CD8-positive, alpha-beta memory T cell (primary cell): ENCODE data around the gene ZNF792. TPM values are rescaled to one million over a fixed set of nuclear protein-coding genes. Genes with fewer than 3 reads are reported as not detected.
"Not testable (repeated sequence)": the region's sequence is repeated elsewhere in the genome, so short reads cannot be mapped to it uniquely, and the experiment has no call there.

Experiments used
- CTCF ChIA-PET: fragments of 350-600 bp; sonication (Branson Sonifier 250); formaldehyde crosslinking; loops from one replicate; lab custom pipeline; 2021; ENCODE audit warnings: antibody characterized with exemption; lab: Charles Lee
- POLR2A ChIA-PET: fragments of 350-600 bp; sonication (Branson Sonifier 250); formaldehyde crosslinking; loops from one replicate; lab custom pipeline; 2021; ENCODE audit warnings: antibody characterized with exemption; lab: Charles Lee
- DNase-seq, 5 donors: peaks; one replicate each; pipeline versions ENCODE4 v3.0.0 to v3.0.0-alpha.2; 2020 to 2022; ENCODE audit warnings: mixed read lengths in 1 of 5
- H3K27ac ChIP-seq: one replicate; pipeline ENCODE4 v1.7.0; 2013; ENCODE audit warnings: low read depth, mild to moderate bottlenecking, low read length, moderate library complexity
- H3K27me3 ChIP-seq: 2 replicates; pipeline ENCODE4 v1.7.0; 2013; ENCODE audit warnings: low read length, mild to moderate bottlenecking; ENCODE audit not compliant: insufficient read depth, poor library complexity, severe bottlenecking
- H3K36me3 ChIP-seq: 2 replicates; pipeline ENCODE4 v1.7.0; 2013; ENCODE audit warnings: mild to moderate bottlenecking, low read length, moderate library complexity; ENCODE audit not compliant: insufficient read depth
- H3K4me1 ChIP-seq: 2 replicates; pipeline ENCODE4 v1.7.0; 2013; ENCODE audit warnings: mild to moderate bottlenecking, low read length, moderate library complexity; ENCODE audit not compliant: insufficient read depth
- H3K4me3 ChIP-seq: 2 replicates; pipeline ENCODE4 v1.7.0; 2013; ENCODE audit warnings: mild to moderate bottlenecking, low read length
- H3K9me3 ChIP-seq: 2 replicates; pipeline ENCODE4 v1.7.0; 2013; ENCODE audit warnings: mild to moderate bottlenecking, low read length
- H3K27ac Mint-ChIP-seq, 8 donors: one replicate each; pipeline ENCODE4 v1.8.0; 2020 to 2021; ENCODE audit warnings: mixed read lengths in 8 of 8, mild to moderate bottlenecking in 6 of 8, inconsistent platforms in 3 of 8, moderate library complexity in 3 of 8
- H3K27me3 Mint-ChIP-seq, 2 donors: one replicate each; pipeline ENCODE4 v1.8.0; 2020 to 2021; ENCODE audit warnings: mixed read lengths in 2 of 2, mild to moderate bottlenecking in 1 of 2, moderate library complexity in 1 of 2
- H3K36me3 Mint-ChIP-seq, 3 donors: one replicate each; pipeline ENCODE4 v1.8.0; 2020 to 2021; ENCODE audit warnings: mixed read lengths in 3 of 3, inconsistent platforms in 1 of 3, mild to moderate bottlenecking in 1 of 3
- H3K4me1 Mint-ChIP-seq, 3 donors: one replicate each; pipeline ENCODE4 v1.8.0; 2020 to 2021; ENCODE audit warnings: mixed read lengths in 3 of 3, inconsistent platforms in 1 of 3, mild to moderate bottlenecking in 1 of 3
- H3K4me3 Mint-ChIP-seq, 7 donors: one replicate each; pipeline ENCODE4 v1.8.0; 2020 to 2021; ENCODE audit warnings: mixed read lengths in 7 of 7, mild to moderate bottlenecking in 6 of 7, moderate library complexity in 4 of 7, inconsistent platforms in 2 of 7
- H3K9me3 Mint-ChIP-seq, 5 donors: one replicate each; pipeline ENCODE4 v1.8.0; 2020 to 2022; ENCODE audit warnings: mixed read lengths in 5 of 5, mild to moderate bottlenecking in 3 of 5, moderate library complexity in 2 of 5, inconsistent platforms in 1 of 5
- polyA plus RNA-seq: library from polyadenylated mRNA; unstranded; fragments of 300-500 nt; fragmentation: Illumina TruSeq; gene quantifications from one replicate; pipeline ENCODE4 v1.2.3, GENCODE V29; 2021
- total RNA-seq, 2 experiments: library from RNA; stranded (reverse); gene quantifications; one replicate each; pipeline ENCODE4 v1.2.3, GENCODE V29; 2021

ZNF792 gene
- total and polyA plus RNA-seq, 3 experiments from 2014 or later = 7.4 to 15.4 (median 7.5) TPM

DNA sequence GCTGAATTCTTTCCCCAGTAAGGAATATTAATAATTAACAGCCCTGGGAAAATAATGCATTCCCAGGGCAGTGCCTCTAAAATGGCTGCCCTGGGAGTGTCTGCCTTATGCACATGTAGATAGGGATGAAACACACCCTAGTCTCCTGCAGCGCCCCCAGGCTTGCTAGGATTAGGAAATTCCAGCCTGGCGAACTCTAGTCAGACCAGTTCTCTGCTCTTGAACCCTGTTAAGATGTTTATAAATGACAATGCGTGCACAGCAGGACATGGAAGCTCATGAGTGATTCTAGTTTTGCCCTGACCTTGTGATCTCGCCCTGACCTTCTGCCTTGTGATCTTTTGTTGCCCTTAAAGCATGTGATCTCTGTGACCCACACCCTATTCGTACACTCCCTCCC is 1.5 kb upstream of the ZNF792 start:
- H3K4me1 ChIP-seq = peaks cover 21% of the 10 kb centered on the region
- DNase-seq, H3K27ac ChIP-seq, H3K27me3 Mint-ChIP-seq, H3K4me3 ChIP-seq, POLR2A ChIA-PET, H3K27me3 ChIP-seq: not testable (repeated sequence)
- Mint-ChIP-seq H3K36me3 (peaks cover 21 to 32% (median 31%) of the 10 kb centered on the region in 3 donors), H3K4me3 (peak overlapping the region in 6 of 7 donors; percentile 23 to 83 (median 58)), H3K9me3 (peaks cover 25 to 43% (median 33%) of the 10 kb centered on the region in 5 donors), H3K27ac (peak overlapping the region in 2 of 8 donors; percentile 51 to 78), H3K4me1 (peaks cover 19 to 37% (median 23%) of the 10 kb centered on the region in 3 donors)
- peaks cover 25% of the 10 kb centered on the region for H3K9me3 ChIP-seq
- H3K36me3 ChIP-seq = peaks cover 14% of the 10 kb centered on the region
- CTCF ChIA-PET = interaction anchor here (1.2 kb wide), 1 partner anchor 49 kb away, joined by 4 read pairs; no protein-coding TSS in a partner anchor

DNA sequence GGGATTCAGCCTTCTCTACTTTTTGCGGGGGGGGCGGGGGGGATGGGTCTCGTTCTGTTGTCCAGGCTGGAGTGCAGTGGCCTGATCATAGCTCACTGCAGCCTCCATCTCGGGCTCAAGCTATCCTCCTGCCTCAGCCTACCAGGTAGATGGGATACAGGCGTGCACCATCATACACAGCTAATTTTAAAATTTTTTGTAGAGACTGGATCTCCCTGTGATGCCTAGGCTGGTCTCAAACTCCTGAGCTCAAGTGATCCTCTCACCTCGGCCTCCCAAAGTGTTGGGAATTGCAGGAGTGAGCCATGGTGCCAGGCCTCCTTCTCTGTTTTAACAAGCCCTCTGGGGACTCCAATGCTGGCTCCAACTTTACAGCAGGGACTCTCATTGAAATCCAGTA is 569 bp upstream of the ZNF792 start:
- H3K27me3 ChIP-seq = no peaks in the 10 kb centered on the region
- H3K27ac Mint-ChIP-seq = peak overlapping the region in 3 of 8 donors; percentile 29 to 74 (median 42)
- H3K9me3 Mint-ChIP-seq = peaks cover 30 to 52% (median 42%) of the 10 kb centered on the region in 5 donors
- POLR2A ChIA-PET = interaction anchor here (0.6 kb wide), 1 partner anchor 489 kb away, joined by 4 read pairs; no protein-coding TSS in a partner anchor
- no peak overlapping the region for H3K27ac ChIP-seq
- H3K4me3 Mint-ChIP-seq = peak overlapping the region; percentile 72 to 95 (median 77)
- H3K36me3 ChIP-seq = peaks cover 23% of the 10 kb centered on the region
- H3K9me3 ChIP-seq = peaks cover 34% of the 10 kb centered on the region
- H3K36me3 Mint-ChIP-seq = peaks cover 30 to 41% (median 40%) of the 10 kb centered on the region in 3 donors
- CTCF ChIA-PET = interaction anchor here (1.2 kb wide), 1 partner anchor 50 kb away, joined by 4 read pairs; no protein-coding TSS in a partner anchor
- DNase-seq = no peak
- H3K4me1 ChIP-seq = peaks cover 21% of the 10 kb centered on the region
- peaks cover 19 to 40% (median 27%) of the 10 kb centered on the region in 3 donors for H3K4me1 Mint-ChIP-seq
- H3K4me3 ChIP-seq = no peak overlapping the region
- H3K27me3 Mint-ChIP-seq = no peaks in the 10 kb centered on the region

DNA sequence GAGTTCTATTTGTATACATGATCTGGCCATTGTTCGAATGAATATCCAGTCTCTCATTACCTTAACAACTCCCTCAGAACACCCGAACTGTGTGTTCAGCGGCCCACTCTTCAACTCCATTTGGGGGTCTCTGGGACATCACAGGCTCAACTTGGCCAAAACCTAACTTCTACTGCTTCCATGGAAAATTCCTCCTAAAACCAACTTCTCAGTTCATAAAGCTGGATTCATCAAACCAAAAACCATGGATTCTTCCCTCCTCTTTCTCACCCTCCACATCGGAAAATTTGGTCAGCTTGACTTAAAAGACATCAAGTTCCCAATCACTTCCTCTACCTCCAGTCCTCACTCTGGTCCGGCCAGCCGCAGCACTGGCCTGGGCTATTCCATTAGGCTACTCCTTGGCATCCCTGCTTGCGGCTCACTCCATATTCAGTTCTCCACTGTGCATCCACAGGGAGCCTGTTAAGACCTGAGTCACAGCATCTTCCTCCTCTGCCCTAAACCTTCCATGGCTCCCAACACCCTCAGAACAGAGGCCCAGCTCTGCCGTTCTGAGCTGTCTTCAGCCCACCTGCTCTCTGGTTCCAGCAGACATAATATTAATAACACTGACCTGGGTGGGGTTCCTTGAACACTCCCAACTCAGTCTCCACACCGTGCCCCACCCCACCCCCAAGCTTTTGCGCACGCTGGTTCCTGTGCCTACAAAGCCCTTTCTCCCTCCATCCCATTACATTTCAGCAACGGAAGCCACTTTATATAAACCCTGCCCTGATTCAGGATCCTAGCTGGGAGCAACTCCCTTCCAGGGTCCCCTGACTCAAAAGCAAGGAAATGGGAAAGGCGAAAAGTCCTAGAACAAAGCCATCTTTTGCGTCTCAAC is 1.1 kb downstream of the ZNF792 start:
- Histone ChIP-seq H3K4me3 (peak overlapping the region; percentile 80), H3K27ac (peak overlapping the region; percentile 64), H3K4me1 (peaks cover 21% of the 10 kb centered on the region), H3K36me3 (peaks cover 40% of the 10 kb centered on the region), H3K9me3 (peaks cover 50% of the 10 kb centered on the region), H3K27me3 (no peaks in the 10 kb centered on the region)
- Mint-ChIP-seq H3K4me1 (peaks cover 19 to 40% (median 27%) of the 10 kb centered on the region in 3 donors), H3K27ac (peak overlapping the region; percentile 76 to 96 (median 94)), H3K36me3 (peaks cover 40 to 58% (median 57%) of the 10 kb centered on the region in 3 donors), H3K9me3 (peaks cover 41 to 67% (median 58%) of the 10 kb centered on the region in 5 donors), H3K4me3 (peak overlapping the region; percentile 90 to 100 (median 96)), H3K27me3 (no peaks in the 10 kb centered on the region)
- CTCF ChIA-PET = interaction anchor here (0.6 to 1.7 kb wide), 5 partner anchors 10 to 387 kb away, joined by 4 to 8 read pairs (median 5); no protein-coding TSS in a partner anchor
- peak in 1 of 5 donors; percentile 9 for DNase-seq
- POLR2A ChIA-PET = interaction anchor here (0.7 to 1.4 kb wide), 2 partner anchors 9 to 36 kb away, joined by 3 to 6 read pairs; partner anchors contain the start of gene ZNF30

DNA sequence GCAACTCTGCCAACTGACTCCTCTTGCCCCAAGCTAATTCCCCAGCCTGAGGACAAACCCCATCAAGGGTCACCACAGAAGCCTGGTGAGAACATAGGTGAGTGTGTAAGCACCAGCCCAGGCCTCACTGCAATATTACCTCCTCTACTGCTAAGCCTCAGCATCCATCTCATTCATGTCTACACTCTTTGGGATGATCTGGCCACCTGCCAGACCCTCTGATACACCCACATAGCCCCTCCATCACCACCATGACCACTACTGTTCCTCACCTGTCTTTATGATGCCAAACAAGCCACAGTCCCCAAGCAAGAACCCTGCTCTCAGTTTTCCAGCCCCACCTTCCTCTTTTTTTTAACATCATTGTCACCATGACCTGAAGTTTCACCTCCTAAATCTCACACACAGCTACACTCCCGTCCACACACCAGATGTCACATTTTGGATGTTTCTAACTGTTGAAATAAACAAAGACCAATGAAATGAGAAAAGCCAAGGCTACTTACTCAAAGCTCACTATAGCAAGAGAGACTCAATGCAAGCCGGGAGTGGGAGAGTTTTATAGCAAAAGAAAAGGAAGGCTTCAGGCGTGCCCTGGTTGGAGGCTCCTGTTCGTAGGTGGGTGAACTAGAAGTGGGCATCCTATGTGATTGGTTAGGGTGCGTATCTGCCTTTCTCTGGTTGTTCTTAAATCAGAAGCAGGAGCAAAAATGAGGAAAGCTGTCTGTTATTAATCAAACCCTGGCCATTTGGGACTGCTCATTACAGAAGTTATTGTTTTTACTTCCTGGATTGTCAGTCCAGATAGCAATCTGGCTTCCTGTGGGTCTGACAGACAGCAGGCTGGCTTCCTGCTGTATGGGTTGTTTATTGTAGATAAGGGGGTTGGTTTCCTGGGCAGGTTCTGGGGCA is 2.0 kb downstream of the ZNF792 start:
- Histone ChIP-seq H3K36me3 (peaks cover 47% of the 10 kb centered on the region), H3K4me1 (peaks cover 21% of the 10 kb centered on the region), H3K4me3 (peak overlapping the region; percentile 80), H3K27me3 (no peaks in the 10 kb centered on the region), H3K27ac (peak overlapping the region; percentile 64), H3K9me3 (peaks cover 59% of the 10 kb centered on the region)
- Mint-ChIP-seq H3K9me3 (peaks cover 44 to 72% (median 67%) of the 10 kb centered on the region in 5 donors), H3K27me3 (no peaks in the 10 kb centered on the region), H3K27ac (peak overlapping the region; percentile 76 to 96 (median 94)), H3K4me3 (peak overlapping the region; percentile 90 to 100 (median 96)), H3K36me3 (peaks cover 44 to 66% (median 65%) of the 10 kb centered on the region in 3 donors), H3K4me1 (peaks cover 19 to 40% (median 27%) of the 10 kb centered on the region in 3 donors)
- ChIA-PET CTCF (interaction anchor here (1.1 to 2.2 kb wide), 5 partner anchors 9 to 82 kb away, joined by 3 to 8 read pairs (median 5); no protein-coding TSS in a partner anchor), POLR2A (interaction anchor here (0.7 kb wide), 1 partner anchor 8 kb away, joined by 3 read pairs; no protein-coding TSS in a partner anchor)
- peak in 2 of 5 donors; percentile 19 to 40 for DNase-seq

DNA sequence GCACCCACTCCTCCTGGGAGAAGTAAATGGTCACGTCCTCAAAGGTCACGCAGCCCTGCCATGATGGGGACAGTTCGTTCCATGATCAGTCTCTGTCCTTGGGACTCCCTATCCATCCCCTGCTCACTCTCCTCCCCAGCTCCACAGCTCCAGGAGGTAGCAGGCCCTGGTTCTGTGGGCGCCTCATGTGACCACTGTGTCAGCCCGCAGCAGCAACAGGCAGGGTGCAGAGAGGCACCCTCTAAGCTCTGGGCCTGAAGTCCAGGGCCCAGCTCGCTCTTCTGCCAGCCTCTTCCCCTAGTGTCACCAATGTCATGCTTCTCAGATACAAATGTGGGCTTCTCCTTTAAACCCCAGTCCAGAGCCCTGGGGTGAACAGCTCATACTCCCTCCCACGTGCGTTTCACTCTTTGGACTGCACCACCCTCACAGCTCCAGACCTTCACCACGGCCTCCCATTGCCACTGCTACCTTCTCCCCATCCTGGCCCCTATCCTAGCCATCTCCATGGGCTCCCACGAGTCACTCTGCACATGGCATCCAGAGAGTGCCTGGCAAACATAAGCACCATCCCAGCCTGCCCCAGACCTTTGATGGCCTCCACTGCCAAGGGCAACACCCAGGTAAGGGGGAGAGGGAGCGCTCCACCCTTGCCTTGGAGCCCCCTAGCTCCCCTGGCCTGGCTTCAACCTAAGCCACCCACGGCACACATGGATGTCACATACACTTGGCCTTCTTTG is 2.9 kb downstream of the ZNF792 start:
- ChIA-PET POLR2A (no interaction called here), CTCF (interaction anchor here (0.9 to 2.2 kb wide), 6 partner anchors 10 to 85 kb away, joined by 3 to 8 read pairs (median 4); no protein-coding TSS in a partner anchor)
- DNase-seq = no peak
- peaks cover 48 to 74% (median 72%) of the 10 kb centered on the region in 3 donors for H3K36me3 Mint-ChIP-seq
- H3K36me3 ChIP-seq = peaks cover 47% of the 10 kb centered on the region
- peaks cover 69% of the 10 kb centered on the region for H3K9me3 ChIP-seq
- no peak overlapping the region for H3K27ac ChIP-seq
- peaks cover 50 to 80% (median 77%) of the 10 kb centered on the region in 5 donors for H3K9me3 Mint-ChIP-seq
- no peaks in the 10 kb centered on the region for H3K27me3 Mint-ChIP-seq
- H3K27ac Mint-ChIP-seq = peak overlapping the region in 6 of 8 donors; percentile 38 to 96 (median 83)
- H3K27me3 ChIP-seq = no peaks in the 10 kb centered on the region
- peaks cover 19 to 40% (median 27%) of the 10 kb centered on the region in 3 donors for H3K4me1 Mint-ChIP-seq
- H3K4me1 ChIP-seq = peaks cover 21% of the 10 kb centered on the region
- peak overlapping the region in 5 of 7 donors; percentile 90 to 97 (median 95) for H3K4me3 Mint-ChIP-seq
- H3K4me3 ChIP-seq = peak overlapping the region; percentile 80

DNA sequence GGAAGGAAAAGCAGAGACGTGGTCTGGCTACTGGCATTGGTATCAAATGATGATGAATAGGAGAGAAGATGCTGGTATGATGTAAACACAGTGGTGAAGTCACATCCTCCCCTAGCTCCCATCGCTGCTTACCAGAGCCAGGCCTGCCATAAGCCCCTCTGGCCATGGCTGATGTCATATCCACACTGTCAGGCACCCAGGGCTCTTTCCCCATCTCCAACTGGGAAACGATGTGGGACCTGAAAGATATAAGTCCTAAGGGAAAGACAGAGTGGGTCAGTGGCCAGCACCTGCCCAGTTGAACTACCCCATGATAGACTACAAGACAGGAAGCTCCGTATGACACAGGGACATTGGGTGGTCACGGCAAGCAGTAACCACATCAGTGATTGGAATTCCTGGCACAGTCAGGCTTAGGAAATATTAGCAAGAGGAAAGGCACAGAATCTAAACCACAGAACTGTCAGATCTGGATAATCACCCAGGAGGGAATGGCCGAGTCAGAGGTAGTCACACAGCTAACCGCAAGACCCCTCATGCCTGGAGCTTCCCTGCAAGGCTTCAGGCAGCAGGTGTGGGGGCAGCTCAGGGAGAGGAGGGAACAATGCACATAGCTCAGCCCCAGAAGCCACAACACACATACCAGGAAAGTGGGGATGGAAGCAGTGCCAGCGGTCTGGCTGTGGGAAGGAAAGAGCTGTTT is 3.8 kb downstream of the ZNF792 start:
- Histone ChIP-seq H3K9me3 (peaks cover 76% of the 10 kb centered on the region), H3K4me1 (peaks cover 21% of the 10 kb centered on the region), H3K27me3 (no peaks in the 10 kb centered on the region), H3K4me3 (peak overlapping the region; percentile 23), H3K36me3 (peaks cover 47% of the 10 kb centered on the region), H3K27ac (no peak overlapping the region)
- H3K27ac Mint-ChIP-seq = peak overlapping the region in 3 of 8 donors; percentile 3 to 47 (median 32)
- peak overlapping the region; percentile 3 to 79 (median 70) for H3K4me3 Mint-ChIP-seq
- CTCF ChIA-PET = interaction anchor here (0.9 to 2.2 kb wide), 6 partner anchors 11 to 86 kb away, joined by 3 to 8 read pairs (median 4); no protein-coding TSS in a partner anchor
- peaks cover 51 to 81% (median 79%) of the 10 kb centered on the region in 5 donors for H3K9me3 Mint-ChIP-seq
- peaks cover 19 to 40% (median 27%) of the 10 kb centered on the region in 3 donors for H3K4me1 Mint-ChIP-seq
- H3K27me3 Mint-ChIP-seq = no peaks in the 10 kb centered on the region
- no peak for DNase-seq
- POLR2A ChIA-PET = no interaction called here
- peaks cover 50 to 81% (median 76%) of the 10 kb centered on the region in 3 donors for H3K36me3 Mint-ChIP-seq
